Skeletal muscle cell (primary cell): Measurements from ENCODE around the gene NRTN.
"Not testable (repeated sequence)": the region's sequence is repeated elsewhere in the genome, so short reads cannot be mapped to it uniquely, and the experiment has no call there.

ENCODE experiments used
- DNase-seq: peaks from one replicate; pipeline ENCODE4 v3.0.0-alpha.2; 2010; ENCODE audit warnings: low read depth
- H3K4me3 ChIP-seq: 2 replicates; pipeline ENCODE4 v1.5.1; 2011; ENCODE audit warnings: low read depth, mild to moderate bottlenecking, control low read depth, low read length, moderate library complexity

The NRTN gene

GRCh38 chr19:5857203-5858081 lies 52.6 kb downstream of the NRTN start:
- no peak for DNase-seq
- no peak overlapping the region for H3K4me3 ChIP-seq

GRCh38 chr19:5863030-5863665 lies 58.3 kb downstream of the NRTN start:
- no peak overlapping the region for H3K4me3 ChIP-seq
- no peak for DNase-seq

GRCh38 chr19:5864013-5864720 lies 59.3 kb downstream of the NRTN start:
- no peak for DNase-seq

GRCh38 chr19:5864725-5865486 lies 60.0 kb downstream of the NRTN start:
- no peak overlapping the region for H3K4me3 ChIP-seq
- no peak for DNase-seq

More at GRCh38 chr19:5864013-5864720, 59.3 kb downstream of the NRTN start:
- no peak overlapping the region for H3K4me3 ChIP-seq

GRCh38 chr19:5865772-5866171 lies 60.9 kb downstream of the NRTN start:
- H3K4me3 ChIP-seq, result no peak overlapping the region
- DNase-seq, result no peak

GRCh38 chr19:5867201-5868136 lies 62.6 kb downstream of the NRTN start:
- DNase-seq, result no peak
- no peak overlapping the region for H3K4me3 ChIP-seq

GRCh38 chr19:5870986-5871394 lies 66.1 kb downstream of the NRTN start:
- DNase-seq, result no peak
- H3K4me3 ChIP-seq, result no peak overlapping the region

GRCh38 chr19:5873617-5874199 lies 68.8 kb downstream of the NRTN start:
- DNase-seq, result no peak
- no peak overlapping the region for H3K4me3 ChIP-seq

- H3K4me3 ChIP-seq, DNase-seq: not testable (repeated sequence)
Observed at GRCh38 chr19:5874496-5874895, 69.6 kb downstream of the NRTN start.

GRCh38 chr19:5877427-5877826 lies 72.6 kb downstream of the NRTN start:
- no peak for DNase-seq
- no peak overlapping the region for H3K4me3 ChIP-seq

GRCh38 chr19:5877882-5878281 lies 73.0 kb downstream of the NRTN start:
- DNase-seq, result no peak
- no peak overlapping the region for H3K4me3 ChIP-seq
